HEK293 (cell line): ENCODE measurements around the gene DAAM1.

Source experiments
- CTCF ChIA-PET: fragments of 350-600 bp; formaldehyde crosslinking; extraction: SDS; loops from one replicate; lab custom pipeline; 2021; ENCODE audit warnings: antibody characterized with exemption; lab: Yijun Ruan, JAX
- POLR2A ChIA-PET: fragments of 300-600 bp; formaldehyde crosslinking; extraction: SDS; loops from one replicate; lab custom pipeline; 2020; ENCODE audit warnings: antibody characterized with exemption, inconsistent platforms; lab: Yijun Ruan, JAX
- H3K27ac ChIP-seq: fragments of 200-500 bp; sonication (Bioruptor generic); 2 replicates; pipeline ENCODE4 v1.5.1; 2014; ENCODE audit warnings: low read depth, low read length, control low read depth, inconsistent platforms; ENCODE audit errors: extremely low read depth
- H3K36me3 ChIP-seq, 2 experiments: fragments of 200-500 bp in 1 of 2; sonication (Bioruptor generic) in 1 of 2; 1 replicate in 1 of 2; 2 replicates in 1 of 2; pipeline ENCODE4 v1.5.1; 2014 to 2017; ENCODE audit warnings: inconsistent platforms in 2 of 2, low read length in 2 of 2; ENCODE audit not compliant: control insufficient read depth in 2 of 2, insufficient read depth in 1 of 2
- H3K4me1 ChIP-seq: fragments of 200-500 bp; sonication (Bioruptor generic); 2 replicates; pipeline ENCODE4 v1.5.1; 2014; ENCODE audit warnings: mild to moderate bottlenecking, low read length, inconsistent platforms; ENCODE audit not compliant: control insufficient read depth, insufficient read depth
- H3K4me3 ChIP-seq: 2 replicates; pipeline ENCODE4 v1.5.1; 2011; ENCODE audit warnings: low read depth, mild to moderate bottlenecking, control low read depth, low read length, moderate library complexity
- H3K9me3 ChIP-seq: fragments of 200-500 bp; sonication (Bioruptor generic); 2 replicates; pipeline ENCODE4 v1.5.1; 2014; ENCODE audit warnings: low read depth, low read length, inconsistent platforms; ENCODE audit not compliant: control insufficient read depth, insufficient read depth
- PRDM10 ChIP-seq: fragments of 450-650 bp; formaldehyde crosslinking; IDR thresholded peaks from 2 replicates; pipeline ENCODE4 v1.5.1; 2016; ENCODE audit warnings: missing biosample characterization, missing genetic modification characterization
- PRDM6 ChIP-seq: fragments of 450-650 bp; formaldehyde crosslinking; IDR thresholded peaks from 2 replicates; pipeline ENCODE4 v1.5.1; 2017; ENCODE audit warnings: missing biosample characterization, missing genetic modification characterization
- ZFP41 ChIP-seq: fragments of 450-650 bp; formaldehyde crosslinking; IDR thresholded peaks from 2 replicates; pipeline ENCODE4 v1.5.1; 2016; ENCODE audit warnings: missing biosample characterization, missing genetic modification characterization, borderline replicate concordance
- ZNF10 ChIP-seq: fragments of 450-650 bp; formaldehyde crosslinking; IDR thresholded peaks from 2 replicates; pipeline ENCODE4 v1.5.1; 2017; ENCODE audit warnings: missing biosample characterization, missing genetic modification characterization
- ZNF121 ChIP-seq: fragments of 450-650 bp; formaldehyde crosslinking; IDR thresholded peaks from 2 replicates; pipeline ENCODE4 v1.5.1; 2016; ENCODE audit warnings: missing biosample characterization, missing genetic modification characterization
- ZNF202 ChIP-seq: fragments of 450-650 bp; formaldehyde crosslinking; IDR thresholded peaks from 2 replicates; pipeline ENCODE4 v1.5.1; 2016; ENCODE audit warnings: missing biosample characterization, missing genetic modification characterization, borderline replicate concordance
- ZNF324 ChIP-seq: fragments of 450-650 bp; formaldehyde crosslinking; IDR thresholded peaks from 2 replicates; pipeline ENCODE4 v1.5.1; 2016; ENCODE audit warnings: missing biosample characterization, missing genetic modification characterization
- ZNF423 ChIP-seq: fragments of 450-650 bp; formaldehyde crosslinking; IDR thresholded peaks from 2 replicates; pipeline ENCODE4 v1.5.1; 2016; ENCODE audit warnings: missing biosample characterization, missing genetic modification characterization
- ZNF510 ChIP-seq: fragments of 450-650 bp; formaldehyde crosslinking; IDR thresholded peaks from 2 replicates; pipeline ENCODE4 v1.5.1; 2018; ENCODE audit warnings: mild to moderate bottlenecking, missing genetic modification characterization, missing biosample characterization; ENCODE audit not compliant: insufficient replicate concordance
- ZNF513 ChIP-seq: fragments of 450-650 bp; IDR thresholded peaks from 2 replicates; pipeline ENCODE4 v1.5.1; 2018; ENCODE audit warnings: missing biosample characterization, missing genetic modification characterization
- ZNF514 ChIP-seq: fragments of 450-650 bp; formaldehyde crosslinking; IDR thresholded peaks from 2 replicates; pipeline ENCODE4 v1.5.1; 2016; ENCODE audit warnings: missing biosample characterization, missing genetic modification characterization

DAAM1 gene

GRCh38 chr14:59204305-59204704 lies 15.8 kb downstream of the DAAM1 start:
- Histone ChIP-seq H3K4me1 (peaks cover 14% of the 10 kb centered on the region), H3K27ac (no peak overlapping the region), H3K9me3 (no peaks in the 10 kb centered on the region), H3K4me3 (no peak overlapping the region), H3K36me3 (no peaks in the 10 kb centered on the region)
- POLR2A ChIA-PET: interaction anchor here (0.9 kb wide), 1 partner anchor 10 kb away, joined by 5 read pairs; no protein-coding TSS in a partner anchor
- CTCF ChIA-PET: interaction anchor here (0.9 kb wide), 1 partner anchor 13 kb away, joined by 3 read pairs; no protein-coding TSS in a partner anchor
- TF ChIP-seq ZNF10 (tag by site-specific recombination) (peak; percentile 91), ZNF121 (tag by site-specific recombination) (no peak)

GRCh38 chr14:59206892-59207291 lies 18.4 kb downstream of the DAAM1 start:
- POLR2A ChIA-PET: no interaction called here
- peaks cover 11% of the 10 kb centered on the region for H3K4me1 ChIP-seq
- TF ChIP-seq ZNF423 (tag by site-specific recombination) (no peak), PRDM6 (peak; percentile 65), ZNF510 (tag by site-specific recombination) (peak; percentile 99)
- TF ChIP-seq, all 188 proteins: peak for 2
- Histone ChIP-seq H3K36me3 (no peaks in the 10 kb centered on the region), H3K27ac (no peak overlapping the region), H3K4me3 (no peak overlapping the region), H3K9me3 (no peaks in the 10 kb centered on the region)
- CTCF ChIA-PET: interaction anchor here (0.6 kb wide), 1 partner anchor 273 kb away, joined by 3 read pairs; no protein-coding TSS in a partner anchor

GRCh38 chr14:59207506-59207933 lies 19.1 kb downstream of the DAAM1 start:
- TF ChIP-seq PRDM10 (tag by site-specific recombination) (0 out of 2 replicates have a peak, but pooled peaks have one; percentile 0), ZNF324 (no peak), ZNF513 (tag by site-specific recombination) (no peak), PRDM6 (0 out of 2 replicates have a peak, but pooled peaks have one; percentile 5), ZNF514 (no peak), ZFP41 (tag by site-specific recombination) (no peak), ZNF202 (no peak)
- Histone ChIP-seq H3K36me3 (no peaks in the 10 kb centered on the region), H3K4me1 (peaks cover 15% of the 10 kb centered on the region), H3K9me3 (no peaks in the 10 kb centered on the region), H3K4me3 (no peak overlapping the region), H3K27ac (no peak overlapping the region)
- POLR2A ChIA-PET: no interaction called here
- CTCF ChIA-PET: interaction anchor here (0.6 kb wide), 1 partner anchor 272 kb away, joined by 3 read pairs; no protein-coding TSS in a partner anchor
